Measurements from ENCODE around the gene LEMD3. TPM values are rescaled to one million over a fixed set of nuclear protein-coding genes. Genes with fewer than 3 reads are reported as not detected.
A peak's percentile ranks its signal among the peaks of the same experiment; 100 is the strongest.

LEMD3 gene
- total RNA-seq, 1 donor from 2014 or later = 30.8 TPM

GRCh38 chr12:65164774-65165173, 4.6 kb upstream of the LEMD3 start:
- Histone ChIP-seq H3K4me1 (ENCODE audit: control insufficient read depth in 3 of 3, insufficient read depth in 3 of 3, low read length in 3 of 3) (peaks cover 5 to 7% (median 5%) of the 10 kb centered on the region in 3 donors), H3K9me3 (ENCODE audit: control insufficient read depth in 3 of 3, low read length in 3 of 3) (no peaks in the 10 kb centered on the region), H3K27ac (ENCODE audit: low read depth, low read length) (no peak overlapping the region), H3K27me3 (ENCODE audit: control insufficient read depth in 3 of 3, insufficient read depth in 3 of 3, low read length in 3 of 3) (peaks cover 4 to 8% (median 4%) of the 10 kb centered on the region in 3 donors), H3K36me3 (ENCODE audit: control insufficient read depth in 3 of 3, insufficient read depth in 3 of 3, low read length in 3 of 3) (no peaks in the 10 kb centered on the region), H3K4me3 (ENCODE audit: low read length in 3 of 3) (no peak overlapping the region), H3K9ac (ENCODE audit: low read depth in 1 of 3, low read length in 3 of 3) (no peak overlapping the region)

- Histone ChIP-seq H3K9ac (ENCODE audit: low read depth in 1 of 3, low read length in 3 of 3) (peak overlapping the region; percentile 88 to 98 (median 94)), H3K27me3 (ENCODE audit: control insufficient read depth in 3 of 3, insufficient read depth in 3 of 3, low read length in 3 of 3) (peaks cover 0 to 6% (median 4%) of the 10 kb centered on the region in 3 donors), H3K4me1 (ENCODE audit: control insufficient read depth in 3 of 3, insufficient read depth in 3 of 3, low read length in 3 of 3) (peaks cover 23 to 32% (median 29%) of the 10 kb centered on the region in 3 donors), H3K4me3 (ENCODE audit: low read length in 3 of 3) (peak overlapping the region; percentile 96 to 99 (median 96)), H3K27ac (ENCODE audit: low read depth, low read length) (peak overlapping the region; percentile 96), H3K9me3 (ENCODE audit: control insufficient read depth in 3 of 3, low read length in 3 of 3) (no peaks in the 10 kb centered on the region), H3K36me3 (ENCODE audit: control insufficient read depth in 3 of 3, insufficient read depth in 3 of 3, low read length in 3 of 3) (no peaks in the 10 kb centered on the region)
Observed at GRCh38 chr12:65168681-65169319, 583 bp upstream of the LEMD3 start.

GRCh38 chr12:65170209-65170881, 962 bp downstream of the LEMD3 start:
- Histone ChIP-seq H3K9me3 (ENCODE audit: control insufficient read depth in 3 of 3, low read length in 3 of 3) (no peaks in the 10 kb centered on the region), H3K9ac (ENCODE audit: low read depth in 1 of 3, low read length in 3 of 3) (peak overlapping the region; percentile 88 to 98 (median 94)), H3K27ac (ENCODE audit: low read depth, low read length) (peak overlapping the region; percentile 96), H3K4me3 (ENCODE audit: low read length in 3 of 3) (peak overlapping the region; percentile 96 to 99 (median 96)), H3K36me3 (ENCODE audit: control insufficient read depth in 3 of 3, insufficient read depth in 3 of 3, low read length in 3 of 3) (no peaks in the 10 kb centered on the region), H3K27me3 (ENCODE audit: control insufficient read depth in 3 of 3, insufficient read depth in 3 of 3, low read length in 3 of 3) (no peaks in the 10 kb centered on the region), H3K4me1 (ENCODE audit: control insufficient read depth in 3 of 3, insufficient read depth in 3 of 3, low read length in 3 of 3) (peaks cover 23 to 38% (median 35%) of the 10 kb centered on the region in 3 donors)

GRCh38 chr12:65171073-65171472, 1.7 kb downstream of the LEMD3 start:
- H3K4me1 ChIP-seq (ENCODE audit: control insufficient read depth in 3 of 3, insufficient read depth in 3 of 3, low read length in 3 of 3) = peaks cover 23 to 38% (median 35%) of the 10 kb centered on the region in 3 donors
- peak overlapping the region; percentile 88 to 98 (median 94) for H3K9ac ChIP-seq (ENCODE audit: low read depth in 1 of 3, low read length in 3 of 3)
- H3K4me3 ChIP-seq (ENCODE audit: low read length in 3 of 3) = peak overlapping the region; percentile 96 to 99 (median 96)
- no peak overlapping the region for H3K27ac ChIP-seq (ENCODE audit: low read depth, low read length)
- H3K9me3 ChIP-seq (ENCODE audit: control insufficient read depth in 3 of 3, low read length in 3 of 3) = no peaks in the 10 kb centered on the region
- no peaks in the 10 kb centered on the region for H3K27me3 ChIP-seq (ENCODE audit: control insufficient read depth in 3 of 3, insufficient read depth in 3 of 3, low read length in 3 of 3)
- peaks cover 0 to under 1% (median 0%) of the 10 kb centered on the region in 3 donors for H3K36me3 ChIP-seq (ENCODE audit: control insufficient read depth in 3 of 3, insufficient read depth in 3 of 3, low read length in 3 of 3)

GRCh38 chr12:65171870-65172269, 2.5 kb downstream of the LEMD3 start:
- peak overlapping the region; percentile 8 to 99 (median 96) for H3K4me3 ChIP-seq (ENCODE audit: low read length in 3 of 3)
- H3K9ac ChIP-seq (ENCODE audit: low read depth in 1 of 3, low read length in 3 of 3) = peak overlapping the region; percentile 0 to 36 (median 35)
- no peaks in the 10 kb centered on the region for H3K27me3 ChIP-seq (ENCODE audit: control insufficient read depth in 3 of 3, insufficient read depth in 3 of 3, low read length in 3 of 3)
- peaks cover 0 to 2% (median 0%) of the 10 kb centered on the region in 3 donors for H3K36me3 ChIP-seq (ENCODE audit: control insufficient read depth in 3 of 3, insufficient read depth in 3 of 3, low read length in 3 of 3)
- H3K27ac ChIP-seq (ENCODE audit: low read depth, low read length) = no peak overlapping the region
- peaks cover 23 to 38% (median 35%) of the 10 kb centered on the region in 3 donors for H3K4me1 ChIP-seq (ENCODE audit: control insufficient read depth in 3 of 3, insufficient read depth in 3 of 3, low read length in 3 of 3)
- H3K9me3 ChIP-seq (ENCODE audit: control insufficient read depth in 3 of 3, low read length in 3 of 3) = no peaks in the 10 kb centered on the region

GRCh38 chr12:65175385-65175784, 6.0 kb downstream of the LEMD3 start:
- Histone ChIP-seq H3K9ac (ENCODE audit: low read depth in 1 of 3, low read length in 3 of 3) (no peak overlapping the region), H3K27me3 (ENCODE audit: control insufficient read depth in 3 of 3, insufficient read depth in 3 of 3, low read length in 3 of 3) (no peaks in the 10 kb centered on the region), H3K9me3 (ENCODE audit: control insufficient read depth in 3 of 3, low read length in 3 of 3) (no peaks in the 10 kb centered on the region), H3K4me3 (ENCODE audit: low read length in 3 of 3) (no peak overlapping the region), H3K36me3 (ENCODE audit: control insufficient read depth in 3 of 3, insufficient read depth in 3 of 3, low read length in 3 of 3) (peaks cover 0 to 2% (median 0%) of the 10 kb centered on the region in 3 donors), H3K4me1 (ENCODE audit: control insufficient read depth in 3 of 3, insufficient read depth in 3 of 3, low read length in 3 of 3) (peaks cover 18 to 31% (median 30%) of the 10 kb centered on the region in 3 donors), H3K27ac (ENCODE audit: low read depth, low read length) (no peak overlapping the region)

GRCh38 chr12:65182012-65182739, 12.8 kb downstream of the LEMD3 start:
- peaks cover 3 to 6% (median 4%) of the 10 kb centered on the region in 3 donors for H3K4me1 ChIP-seq (ENCODE audit: control insufficient read depth in 3 of 3, insufficient read depth in 3 of 3, low read length in 3 of 3)

GRCh38 chr12:65184176-65184857, 14.9 kb downstream of the LEMD3 start:
- H3K36me3 ChIP-seq (ENCODE audit: control insufficient read depth in 3 of 3, insufficient read depth in 3 of 3, low read length in 3 of 3) = no peaks in the 10 kb centered on the region
- peaks cover 4 to 13% (median 8%) of the 10 kb centered on the region in 3 donors for H3K4me1 ChIP-seq (ENCODE audit: control insufficient read depth in 3 of 3, insufficient read depth in 3 of 3, low read length in 3 of 3)
- no peak overlapping the region for H3K27ac ChIP-seq (ENCODE audit: low read depth, low read length)
- no peak overlapping the region for H3K4me3 ChIP-seq (ENCODE audit: low read length in 3 of 3)
- H3K9me3 ChIP-seq (ENCODE audit: control insufficient read depth in 3 of 3, low read length in 3 of 3) = no peaks in the 10 kb centered on the region
- no peak overlapping the region for H3K9ac ChIP-seq (ENCODE audit: low read depth in 1 of 3, low read length in 3 of 3)
- H3K27me3 ChIP-seq (ENCODE audit: control insufficient read depth in 3 of 3, insufficient read depth in 3 of 3, low read length in 3 of 3) = no peaks in the 10 kb centered on the region

More at GRCh38 chr12:65182012-65182739, 12.8 kb downstream of the LEMD3 start:
- no peaks in the 10 kb centered on the region for H3K36me3 ChIP-seq (ENCODE audit: control insufficient read depth in 3 of 3, insufficient read depth in 3 of 3, low read length in 3 of 3)
- H3K27ac ChIP-seq (ENCODE audit: low read depth, low read length) = no peak overlapping the region
- H3K4me3 ChIP-seq (ENCODE audit: low read length in 3 of 3) = no peak overlapping the region
- H3K9ac ChIP-seq (ENCODE audit: low read depth in 1 of 3, low read length in 3 of 3) = no peak overlapping the region
- H3K9me3 ChIP-seq (ENCODE audit: control insufficient read depth in 3 of 3, low read length in 3 of 3) = no peaks in the 10 kb centered on the region
- H3K27me3 ChIP-seq (ENCODE audit: control insufficient read depth in 3 of 3, insufficient read depth in 3 of 3, low read length in 3 of 3) = no peaks in the 10 kb centered on the region

GRCh38 chr12:65184858-65185229, 15.5 kb downstream of the LEMD3 start:
- Histone ChIP-seq H3K36me3 (ENCODE audit: control insufficient read depth in 3 of 3, insufficient read depth in 3 of 3, low read length in 3 of 3) (no peaks in the 10 kb centered on the region), H3K4me1 (ENCODE audit: control insufficient read depth in 3 of 3, insufficient read depth in 3 of 3, low read length in 3 of 3) (peaks cover 4 to 13% (median 8%) of the 10 kb centered on the region in 3 donors), H3K4me3 (ENCODE audit: low read length in 3 of 3) (no peak overlapping the region), H3K9ac (ENCODE audit: low read depth in 1 of 3, low read length in 3 of 3) (no peak overlapping the region), H3K9me3 (ENCODE audit: control insufficient read depth in 3 of 3, low read length in 3 of 3) (no peaks in the 10 kb centered on the region), H3K27me3 (ENCODE audit: control insufficient read depth in 3 of 3, insufficient read depth in 3 of 3, low read length in 3 of 3) (no peaks in the 10 kb centered on the region), H3K27ac (ENCODE audit: low read depth, low read length) (no peak overlapping the region)
